Amygdala (tissue), 56 donors: Measurements from ENCODE around the gene KLF15.
"Not testable (repeated sequence)": the region's sequence is repeated elsewhere in the genome, so short reads cannot be mapped to it uniquely, and the experiment has no call there.

Experiments
- DNase-seq, 56 donors: peaks; one replicate each; lab custom pipeline; 2025; lab: John Stamatoyannopoulos, UW

KLF15 gene

DNA sequence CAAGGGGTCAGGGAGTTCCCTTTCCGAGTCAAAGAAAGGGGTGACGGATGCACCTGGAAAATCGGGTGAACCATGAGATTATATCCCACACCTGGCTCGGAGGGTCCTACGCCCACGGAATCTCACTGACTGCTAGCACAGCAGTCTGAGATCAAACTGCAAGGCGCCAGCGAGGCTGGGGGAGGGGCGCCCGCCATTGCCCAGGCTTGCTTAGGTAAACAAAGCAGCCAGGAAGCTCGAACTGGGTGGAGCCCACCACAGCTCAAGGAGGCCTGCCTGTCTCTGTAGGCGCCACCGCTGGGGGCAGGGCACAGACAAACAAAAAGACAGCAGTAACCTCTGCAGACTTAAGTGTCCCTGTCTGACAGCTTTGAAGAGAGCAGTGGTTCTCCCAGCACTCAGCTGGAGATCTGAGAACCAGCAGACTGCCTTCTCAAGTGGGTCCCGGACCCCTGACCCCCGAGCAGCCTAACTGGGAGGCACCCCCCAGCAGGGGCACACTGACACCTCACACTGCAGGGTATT, 25.3 kb downstream of the KLF15 start:
- DNase-seq, result not testable (repeated sequence)

DNA sequence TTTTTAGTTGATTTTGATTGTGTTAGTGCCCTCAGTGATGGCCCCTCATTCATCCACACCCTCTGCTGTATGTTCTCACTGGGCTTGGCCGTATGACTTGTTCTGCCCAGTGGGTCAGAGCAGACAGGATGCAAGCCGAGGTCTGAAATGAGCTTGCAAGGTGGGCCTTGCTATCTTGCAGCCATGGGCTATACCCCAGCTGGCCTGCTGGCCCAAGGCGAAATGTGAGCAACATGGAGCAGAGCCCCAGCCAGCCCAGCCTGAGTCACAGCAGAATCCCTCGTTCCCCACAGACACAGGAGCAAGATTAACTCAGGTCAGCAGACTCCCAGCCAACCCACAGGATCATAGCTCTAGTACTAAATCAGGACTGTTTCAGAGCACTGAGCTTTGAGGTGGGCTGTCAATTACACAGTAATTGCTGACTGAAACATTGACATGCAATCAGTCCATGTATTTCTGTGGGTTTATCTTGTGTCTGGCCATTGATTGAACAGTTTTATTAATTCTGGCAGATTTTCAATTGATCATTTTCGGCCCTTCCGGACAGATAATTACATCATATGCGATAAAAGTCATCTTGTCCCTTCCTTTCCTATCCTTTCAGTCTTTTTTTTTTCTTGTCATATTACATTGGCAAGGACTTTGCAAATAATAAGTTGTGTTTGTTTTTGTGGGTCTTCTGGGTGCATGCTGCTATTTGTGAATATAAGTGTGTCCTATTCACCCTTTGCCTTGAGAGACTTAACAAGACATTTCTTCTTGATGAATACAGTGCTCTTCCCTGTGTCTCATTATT, 27.1 kb downstream of the KLF15 start:
- no peak for DNase-seq

DNA sequence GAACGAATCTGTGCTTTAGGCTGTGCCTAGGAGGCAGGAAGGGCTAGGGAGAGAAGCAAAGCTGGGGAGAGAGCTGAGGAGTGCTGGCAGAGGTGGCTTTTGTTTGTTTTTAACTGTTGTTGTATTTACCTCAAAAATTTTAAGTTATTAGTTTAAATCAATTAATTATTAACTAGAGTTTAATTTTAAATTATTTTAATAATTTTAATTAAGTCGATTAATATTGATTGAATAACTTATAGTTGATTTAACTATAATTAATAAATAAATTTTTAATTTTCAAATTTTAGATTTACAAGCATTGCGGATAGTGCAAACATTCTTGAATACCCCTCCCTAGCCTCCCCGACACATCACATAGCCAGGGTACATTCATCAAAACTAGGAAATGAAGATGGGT, 30.6 kb downstream of the KLF15 start:
- DNase-seq, result no peak

DNA sequence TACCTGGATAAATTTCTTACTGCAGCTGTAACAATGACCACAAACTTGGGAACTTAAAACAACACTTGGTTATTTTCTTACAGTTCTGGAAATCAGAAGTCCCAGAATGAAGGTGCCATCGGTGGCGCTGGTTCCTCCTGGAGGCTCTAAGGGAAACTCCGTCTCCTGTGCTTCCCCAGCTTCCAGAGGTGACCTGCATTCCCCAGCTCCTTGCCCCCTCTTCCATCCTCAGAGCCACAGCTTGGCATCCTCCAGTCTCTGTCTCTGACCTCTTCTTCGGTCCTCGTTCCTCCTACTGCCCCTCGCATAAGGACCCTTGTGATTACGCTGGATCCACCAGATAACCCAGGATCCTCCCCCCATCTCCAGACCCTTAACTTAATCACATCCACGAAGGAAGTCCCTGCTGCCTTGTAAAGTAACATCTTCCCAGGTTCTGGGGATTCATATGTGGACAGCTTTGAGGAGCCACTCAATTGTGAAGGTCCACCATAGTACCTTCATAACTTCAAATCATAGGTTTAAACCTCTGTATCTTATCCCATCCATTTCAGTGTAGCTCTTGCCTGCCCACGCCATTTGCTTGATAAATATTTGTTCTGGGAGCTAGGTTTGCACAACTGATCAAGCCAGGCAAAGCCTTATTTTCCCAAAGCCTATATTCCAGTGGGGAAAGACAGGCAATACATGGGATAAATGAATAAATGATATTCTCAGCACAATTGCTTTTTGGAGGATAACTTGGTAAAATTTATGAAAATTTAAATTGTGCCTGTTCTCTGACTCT, 34.8 kb downstream of the KLF15 start:
- DNase-seq, result no peak

DNA sequence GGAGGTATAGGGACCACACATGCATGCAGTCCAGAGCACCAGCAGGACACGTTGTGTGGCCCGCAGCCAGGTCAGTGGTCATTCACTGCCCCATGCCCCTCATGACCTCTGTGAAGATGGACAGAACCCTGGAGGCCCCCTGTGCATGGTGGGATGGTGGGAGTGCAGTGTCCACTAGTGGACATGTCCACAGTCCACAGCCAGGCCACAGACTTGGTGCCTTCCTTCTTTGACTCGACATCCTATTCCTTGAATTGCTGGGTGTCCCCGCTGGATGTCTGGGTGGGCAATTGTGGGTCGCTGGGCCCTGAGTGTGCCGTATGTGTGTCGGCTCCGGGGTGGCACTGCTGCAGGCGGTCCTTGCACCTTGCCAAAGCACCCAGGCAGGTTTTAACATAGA, 35.7 kb downstream of the KLF15 start:
- no peak for DNase-seq

DNA sequence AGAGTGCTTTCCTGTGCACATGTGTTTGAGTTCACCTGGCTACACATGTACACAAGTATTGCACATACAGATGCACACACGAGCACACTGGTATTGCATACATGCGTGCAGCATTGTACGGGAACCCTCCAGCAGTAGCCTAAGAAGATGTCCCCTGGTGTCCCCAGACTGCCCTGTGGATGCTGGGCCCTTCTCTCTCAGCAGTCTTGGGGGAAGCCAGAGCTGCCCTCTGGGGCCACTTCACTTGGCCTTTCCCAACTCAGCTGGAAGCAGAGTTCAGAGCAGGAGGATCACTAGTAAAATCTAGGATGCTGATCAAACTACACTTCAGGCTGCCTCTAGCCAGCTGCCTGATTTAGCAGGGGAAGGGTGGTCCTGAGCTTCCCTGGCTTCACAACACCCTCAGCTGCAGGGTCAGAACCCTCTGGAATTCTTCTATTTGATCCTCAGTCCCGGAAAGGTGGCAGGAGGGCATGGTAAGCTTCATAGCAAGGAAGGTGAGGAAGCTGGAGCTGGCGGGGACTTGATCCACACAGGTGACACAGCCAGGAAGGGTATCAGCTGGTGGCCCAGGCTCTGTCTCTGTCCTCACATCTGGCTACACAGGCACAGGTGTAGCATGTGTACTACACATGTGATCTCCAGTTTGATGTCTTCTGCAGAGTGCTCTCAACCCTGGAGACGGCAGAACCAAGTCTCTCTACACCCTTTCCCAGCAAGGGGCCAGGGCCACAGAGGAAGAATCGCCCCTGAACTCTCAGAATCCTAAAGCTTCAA, 36.5 kb downstream of the KLF15 start:
- no peak for DNase-seq

DNA sequence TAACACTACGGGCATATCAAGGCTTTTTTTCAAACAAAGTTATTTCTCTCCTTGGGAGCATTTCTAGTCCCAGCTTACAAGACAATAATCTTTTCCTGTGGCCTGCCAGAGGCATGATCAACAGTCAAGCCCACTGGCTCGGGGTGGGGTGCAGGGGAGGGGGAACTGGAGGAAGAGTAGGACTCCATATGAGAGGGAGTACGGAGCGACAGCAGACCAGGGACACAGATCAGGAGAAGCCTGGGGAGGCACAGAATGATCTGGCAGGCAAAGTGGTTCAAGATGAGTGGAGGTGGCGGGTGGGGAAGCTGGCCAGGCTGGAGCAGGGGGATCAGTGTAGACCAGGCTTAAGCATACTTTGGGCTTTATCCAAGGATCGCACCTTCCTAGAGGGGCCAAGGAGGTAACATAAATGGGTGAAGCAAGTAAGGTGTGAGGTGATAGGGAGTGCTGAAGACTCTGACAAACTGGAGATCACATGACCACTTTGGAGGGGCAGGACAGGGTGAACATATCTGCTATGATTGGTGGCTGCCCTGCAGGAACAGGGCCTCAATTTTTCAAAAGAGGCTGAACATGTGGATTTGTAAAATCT, 37.4 kb downstream of the KLF15 start:
- no peak for DNase-seq

DNA sequence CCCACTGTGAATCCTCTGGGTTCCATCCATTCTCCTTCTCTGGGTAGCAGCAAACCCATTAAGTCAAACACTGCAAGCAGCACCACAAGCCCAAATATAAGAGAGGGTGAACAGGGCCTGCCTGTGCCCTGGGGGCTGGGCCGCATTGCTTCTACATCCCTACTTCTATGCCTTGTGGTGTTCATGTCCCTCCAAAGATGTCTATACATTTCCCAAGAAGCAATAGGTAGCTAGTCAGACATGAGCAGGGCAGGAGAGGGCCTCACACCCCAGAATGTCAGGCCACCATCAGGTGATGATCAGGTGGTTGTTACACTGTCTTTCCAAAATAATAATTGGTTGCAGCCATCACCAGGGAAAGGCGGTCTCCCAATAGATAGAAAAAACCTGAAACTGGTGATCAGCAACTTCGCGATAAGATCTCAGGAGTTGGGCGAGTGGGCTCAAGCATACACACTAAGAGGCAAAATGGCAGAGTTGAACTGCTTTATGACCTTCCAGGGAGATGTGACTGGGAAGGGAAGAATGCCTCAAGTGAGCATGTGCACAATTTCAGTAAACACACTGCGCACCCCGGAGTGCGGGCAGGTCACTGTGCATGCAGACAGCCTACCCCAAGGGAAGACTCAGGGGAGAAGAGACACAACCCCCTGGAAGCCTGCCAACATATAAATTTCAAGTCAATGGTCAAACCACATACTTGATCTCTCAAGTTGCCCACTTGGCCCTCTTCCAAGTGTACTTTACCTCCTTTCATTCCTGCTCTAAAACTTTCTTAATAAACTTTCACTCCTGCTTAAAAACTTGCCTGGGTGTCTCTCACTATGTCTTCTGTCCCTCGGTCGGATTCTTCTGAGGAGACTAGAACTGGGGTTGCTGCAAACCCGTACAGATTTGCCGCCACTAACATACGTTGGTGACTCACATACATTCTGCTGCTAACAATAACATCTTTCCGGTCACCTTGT, 39.9 kb downstream of the KLF15 start:
- no peak for DNase-seq

DNA sequence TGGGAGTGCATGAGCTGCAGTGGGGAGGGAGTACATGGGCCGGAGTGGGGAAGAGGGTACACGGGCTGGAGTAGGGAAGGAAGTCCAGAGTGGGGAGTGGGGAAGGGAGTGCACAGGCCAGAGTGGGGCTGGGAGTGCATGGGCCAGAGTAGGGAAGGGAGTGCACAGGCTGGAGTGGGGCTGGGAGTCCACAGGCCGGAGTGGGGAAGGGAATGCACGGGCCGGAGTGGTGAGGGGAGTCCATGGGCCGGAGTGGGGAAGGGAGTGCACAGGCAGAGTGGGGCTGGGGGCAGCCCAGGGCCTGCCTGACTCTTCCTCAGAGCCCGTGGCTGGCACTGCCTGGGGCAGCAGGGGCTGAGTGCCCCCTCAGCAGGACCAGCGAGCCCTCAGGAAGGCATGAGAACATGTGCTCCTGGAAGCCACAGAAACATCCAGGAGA, 40.7 kb downstream of the KLF15 start:
- no peak for DNase-seq

DNA sequence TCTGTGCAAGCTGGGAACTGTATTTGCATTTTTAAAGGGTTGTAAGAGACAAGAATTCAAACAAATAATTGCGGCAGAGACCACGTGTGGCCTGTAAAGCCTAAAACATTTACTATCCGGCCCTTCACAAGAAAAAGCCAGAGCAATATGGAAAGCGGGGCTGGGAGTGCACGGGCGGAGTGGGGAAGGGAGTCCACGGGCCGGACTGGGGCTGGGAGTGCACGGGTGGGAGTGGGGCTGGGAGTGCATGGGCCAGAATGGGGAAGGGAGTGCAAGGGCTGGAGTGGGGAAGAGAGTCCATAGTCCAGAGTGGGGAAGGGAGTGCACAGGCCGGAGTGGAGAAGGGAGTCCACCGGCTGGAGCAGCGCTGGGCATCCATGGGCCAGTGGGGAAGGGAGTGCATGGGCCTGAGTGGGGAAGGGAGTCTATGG, 41.2 kb downstream of the KLF15 start:
- no peak for DNase-seq

DNA sequence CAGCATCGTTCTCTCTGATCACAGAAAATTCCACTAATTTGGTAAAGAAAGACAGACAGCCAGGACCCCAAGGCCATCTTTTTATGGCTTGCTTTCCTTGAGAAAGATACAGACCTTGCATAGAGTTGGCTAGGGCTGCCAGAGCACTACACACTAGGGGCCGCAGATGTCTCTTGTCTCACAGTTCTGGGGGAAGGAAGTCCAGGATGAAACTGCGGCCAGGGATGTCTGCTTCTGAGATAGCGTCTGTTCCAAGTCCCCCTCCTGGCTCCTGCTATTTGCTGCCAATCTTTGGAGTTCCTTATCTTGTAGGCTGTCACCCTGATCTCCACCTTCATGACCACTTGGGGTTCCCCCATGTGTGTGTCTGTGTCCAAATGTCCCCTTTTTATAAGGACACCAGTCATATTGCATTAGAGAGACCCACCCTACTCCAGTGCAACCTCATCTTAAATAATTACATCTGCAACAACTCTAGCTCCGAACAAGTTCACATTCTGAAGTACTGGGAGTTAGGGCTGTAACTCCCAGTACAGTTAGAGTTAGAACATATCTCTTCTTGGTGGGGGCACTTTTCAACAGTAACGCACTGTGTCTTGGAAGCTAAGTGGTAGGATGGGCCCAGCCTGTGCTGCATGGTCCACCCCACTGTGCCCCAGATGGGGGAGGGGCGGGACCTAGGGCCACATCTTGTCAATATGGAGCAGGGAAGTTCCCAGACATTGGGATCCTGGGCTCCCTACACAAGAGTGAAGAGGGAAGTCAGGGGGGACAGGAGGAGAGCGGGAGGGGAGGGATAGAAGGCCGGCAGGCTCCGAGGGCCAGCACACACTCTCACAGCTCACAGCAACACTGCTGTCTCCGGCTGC, 42.2 kb downstream of the KLF15 start:
- no peak for DNase-seq

DNA sequence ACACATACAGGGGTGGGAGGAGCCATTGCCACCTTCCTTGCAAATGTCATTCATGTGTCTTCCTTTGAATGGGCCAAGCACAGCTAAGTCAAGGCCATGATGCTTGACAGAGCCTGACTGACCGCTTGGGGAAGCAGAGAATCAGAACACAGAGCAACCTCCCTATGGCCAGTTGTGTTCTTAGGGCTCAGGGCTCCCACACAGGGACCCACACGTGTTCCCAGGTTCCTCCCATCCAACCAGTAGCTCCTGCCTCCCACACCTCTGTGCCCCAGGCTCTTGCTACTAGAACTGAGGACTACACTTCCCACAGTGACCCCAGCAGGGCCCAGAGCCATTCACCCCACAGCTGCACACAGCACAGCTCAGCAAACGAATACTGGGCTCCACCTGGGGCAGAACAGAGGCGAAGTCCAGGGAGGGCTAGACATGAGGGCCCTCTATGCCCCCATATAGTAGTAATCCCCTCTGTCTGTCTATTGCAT, 42.9 kb downstream of the KLF15 start:
- DNase-seq, result no peak

DNA sequence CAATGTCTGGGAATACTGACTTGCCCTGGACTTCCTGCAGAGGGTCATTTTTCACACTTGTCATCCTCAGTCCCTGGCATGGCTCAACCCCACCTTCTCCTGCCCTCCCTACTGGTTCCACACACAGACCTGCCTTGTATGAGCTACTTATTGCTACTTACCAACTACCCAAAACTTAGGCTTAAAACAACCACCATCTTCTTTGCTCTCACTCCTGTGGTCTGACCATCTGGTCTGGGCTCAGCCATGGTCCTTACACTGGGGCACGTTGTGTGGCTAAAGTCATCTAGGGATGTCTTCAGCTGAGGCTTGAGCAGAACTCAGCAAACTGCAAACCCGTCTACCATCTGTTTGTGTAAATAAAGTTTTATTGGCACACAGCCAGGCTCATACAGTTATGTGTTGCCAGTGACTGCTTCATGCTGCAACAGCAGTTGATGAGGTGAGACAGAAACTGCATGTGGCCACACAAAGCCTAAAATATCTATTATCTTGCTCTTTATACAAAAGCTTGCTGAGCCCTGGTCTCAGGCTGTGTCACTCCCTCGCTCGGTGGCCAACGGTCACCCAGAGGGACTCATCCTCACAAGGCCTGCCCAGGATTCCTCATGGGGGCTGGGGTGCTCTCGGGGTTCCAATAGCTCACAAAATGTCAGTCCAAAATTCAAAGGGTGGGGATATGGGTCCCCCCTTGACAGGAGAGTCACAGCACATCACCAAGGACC, 43.5 kb downstream of the KLF15 start:
- no peak for DNase-seq

DNA sequence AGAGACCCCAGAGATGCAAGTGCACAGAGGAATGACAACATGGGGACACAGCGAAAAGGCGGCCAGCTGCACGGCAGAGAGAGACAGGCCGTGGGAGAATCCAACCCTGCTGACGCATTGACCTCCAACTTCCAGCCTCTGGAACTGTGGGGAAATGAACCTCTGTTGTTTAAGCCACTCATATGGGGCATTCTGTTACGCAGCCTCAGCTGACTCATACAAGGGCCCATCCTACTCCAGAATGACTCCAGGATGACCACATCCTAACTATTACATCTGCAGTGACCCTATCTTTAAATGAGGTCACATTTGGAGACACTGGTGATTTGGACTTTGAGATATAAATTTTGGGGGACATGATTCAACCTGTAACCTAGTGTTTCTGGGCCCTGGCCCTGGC, 44.0 kb downstream of the KLF15 start:
- no peak for DNase-seq

DNA sequence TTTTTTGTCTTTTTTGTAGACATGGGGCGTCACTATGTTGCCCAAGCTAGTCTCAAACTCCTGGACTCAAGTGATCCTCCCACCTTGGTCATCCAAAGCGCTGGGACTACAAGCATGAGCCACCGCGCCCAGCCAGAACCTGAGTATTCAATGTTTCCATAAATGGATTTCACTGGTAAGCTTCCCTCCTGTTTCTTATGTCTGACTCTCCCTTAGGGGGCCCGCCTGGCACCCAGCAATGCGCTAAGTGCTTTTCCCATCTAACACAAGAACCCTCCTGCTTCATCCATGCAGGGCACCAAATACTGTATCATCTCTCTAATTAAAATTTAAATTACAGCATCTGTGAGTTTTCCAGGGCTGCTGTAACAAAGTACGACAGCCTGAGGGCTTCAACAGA, 44.9 kb downstream of the KLF15 start:
- no peak for DNase-seq

DNA sequence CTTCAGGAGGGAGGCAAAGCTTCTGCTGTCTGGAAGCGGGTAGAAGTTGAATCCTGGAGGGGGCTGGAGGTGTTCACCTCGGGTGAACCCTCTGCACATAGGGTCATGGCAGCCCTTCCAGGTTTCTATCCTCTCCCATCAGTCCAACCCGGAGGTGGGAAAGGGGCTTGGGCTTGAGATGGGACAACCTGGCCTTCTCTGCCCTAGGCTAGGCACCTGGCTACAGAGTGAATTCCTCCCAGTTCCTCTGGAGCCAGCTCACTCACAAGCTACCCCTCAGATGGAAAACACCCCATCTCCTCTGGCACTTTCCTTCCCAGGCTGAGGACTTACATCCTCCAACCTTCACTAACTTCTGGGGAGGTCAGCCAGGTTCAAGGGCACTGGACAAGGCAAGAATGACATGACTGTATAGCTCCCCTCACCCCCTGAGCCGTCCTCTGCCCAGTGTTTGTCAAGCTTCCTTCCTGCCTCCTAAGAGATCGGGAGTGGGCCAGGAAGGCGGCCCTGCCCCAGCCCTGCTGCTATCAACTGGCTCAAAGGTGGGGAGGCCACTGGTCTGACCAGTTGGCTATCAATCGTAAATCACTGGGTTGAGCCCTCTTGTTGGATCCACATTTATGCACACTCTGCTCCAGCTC, 45.8 kb downstream of the KLF15 start:
- no peak for DNase-seq

DNA sequence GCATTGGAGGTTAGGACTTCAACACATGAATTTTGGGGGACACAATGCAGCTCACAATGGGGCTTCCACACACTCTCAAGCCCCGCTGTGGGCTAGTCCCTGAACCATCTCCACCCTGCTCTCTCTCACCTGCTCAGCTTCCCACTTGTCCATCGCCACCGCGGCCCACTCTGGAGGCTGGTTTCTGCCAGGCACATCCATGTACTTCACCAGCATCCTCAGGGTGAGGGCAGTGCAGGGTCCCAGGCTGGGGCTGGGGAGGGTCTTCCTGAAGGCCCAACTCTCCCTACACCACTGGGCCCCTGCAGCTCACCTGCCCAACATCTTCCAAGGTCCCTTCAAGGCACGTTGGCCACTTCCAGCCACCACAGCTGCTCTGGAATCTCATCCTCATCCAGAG, 46.4 kb downstream of the KLF15 start:
- DNase-seq, result no peak
